IMR-90 (cell line): ENCODE results near the gene SEMG2. TPM values are rescaled to one million over a fixed set of nuclear protein-coding genes. Genes with fewer than 3 reads are reported as not detected.

Source experiments
- ATAC-seq: fragments of 200-7000 bp; cut with Tn5 transposase; 2 replicates; pipeline ENCODE4 v1.9.1; 2020; ENCODE audit warnings: low read depth, mild to moderate bottlenecking, moderate library complexity
- BruUV-seq: library from RNA; stranded (reverse); fragments of 400-500 nt; replicated peaks from 2 replicates; lab custom pipeline; 2021; lab: Mats Ljungman, UMichigan
- CTCF ChIA-PET: fragments of 300-600 bp; formaldehyde crosslinking; extraction: SDS; loops from one replicate; lab custom pipeline; 2021; ENCODE audit warnings: antibody characterized with exemption; lab: Yijun Ruan, JAX
- POLR2A ChIA-PET: fragments of 300-600 bp; sonication (Branson Sonifier 250); formaldehyde crosslinking; loops from one replicate; lab custom pipeline; 2022; ENCODE audit warnings: antibody characterized with exemption; ENCODE audit not compliant: unreplicated experiment; lab: Charles Lee
- DNase-seq: peaks from one replicate; pipeline ENCODE4 v3.0.0; 2013
- H2AFZ ChIP-seq: replicated peaks from 2 replicates; pipeline ENCODE3; 2013; ENCODE audit warnings: low read length, mild to moderate bottlenecking; ENCODE audit not compliant: poor library complexity
- H2AK5ac ChIP-seq: 2 replicates; pipeline ENCODE4 v1.6.1; 2013; ENCODE audit warnings: low read depth, low read length, inconsistent platforms
- H2AK9ac ChIP-seq: replicated peaks from 2 replicates; pipeline ENCODE3; 2013; ENCODE audit warnings: mild to moderate bottlenecking, low read depth, low read length, moderate library complexity; ENCODE audit not compliant: poor library complexity
- H2BK120ac ChIP-seq: 2 replicates; pipeline ENCODE4 v1.6.1; 2013; ENCODE audit warnings: low read depth, low read length, inconsistent platforms
- H2BK15ac ChIP-seq: 3 replicates; pipeline ENCODE4 v1.6.1; 2013; ENCODE audit warnings: low read depth, low read length, inconsistent platforms
- H2BK20ac ChIP-seq: 2 replicates; pipeline ENCODE4 v1.6.1; 2013; ENCODE audit warnings: low read depth, mild to moderate bottlenecking, inconsistent platforms, low read length, moderate library complexity
- H2BK5ac ChIP-seq: 2 replicates; pipeline ENCODE4 v1.6.1; 2013; ENCODE audit warnings: mild to moderate bottlenecking, low read depth, low read length, inconsistent platforms; ENCODE audit not compliant: poor library complexity, severe bottlenecking
- H3K14ac ChIP-seq: replicated peaks from 2 replicates; pipeline ENCODE4 v1.6.1; 2013; ENCODE audit warnings: low read depth, low read length, inconsistent platforms
- H3K18ac ChIP-seq: 2 replicates; pipeline ENCODE4 v1.6.1; 2013; ENCODE audit warnings: low read depth, low read length, control low read depth
- H3K23ac ChIP-seq: 2 replicates; pipeline ENCODE4 v1.6.1; 2013; ENCODE audit warnings: low read depth, low read length, inconsistent platforms
- H3K27ac ChIP-seq: 2 replicates; pipeline ENCODE4 v1.5.1; 2013; ENCODE audit warnings: mild to moderate bottlenecking, control low read depth, low read length; ENCODE audit not compliant: insufficient read depth
- H3K27me3 ChIP-seq: 2 replicates; pipeline ENCODE4 v1.6.1; 2013; ENCODE audit warnings: low read length; ENCODE audit not compliant: control insufficient read depth, insufficient read depth
- H3K36me3 ChIP-seq: 2 replicates; pipeline ENCODE4 v1.6.1; 2013; ENCODE audit warnings: low read length, mixed read lengths; ENCODE audit not compliant: control insufficient read depth, insufficient read depth
- H3K4ac ChIP-seq: 2 replicates; pipeline ENCODE4 v1.6.1; 2013; ENCODE audit warnings: low read depth, low read length, inconsistent platforms
- H3K4me1 ChIP-seq: 2 replicates; pipeline ENCODE4 v1.6.1; 2013; ENCODE audit warnings: low read length, mixed read lengths; ENCODE audit not compliant: control insufficient read depth, insufficient read depth
- H3K4me2 ChIP-seq: 2 replicates; pipeline ENCODE4 v1.6.1; 2013; ENCODE audit warnings: low read depth, mild to moderate bottlenecking, control low read depth, low read length, moderate library complexity
- H3K4me3 ChIP-seq: 2 replicates; pipeline ENCODE4 v1.5.1; 2013; ENCODE audit warnings: low read depth, mild to moderate bottlenecking, control low read depth, low read length, moderate library complexity; ENCODE audit not compliant: insufficient read depth
- H3K56ac ChIP-seq: 2 replicates; pipeline ENCODE4 v1.6.1; 2013; ENCODE audit warnings: low read length, inconsistent platforms; ENCODE audit not compliant: insufficient read depth; ENCODE audit errors: extremely low read depth
- H3K79me1 ChIP-seq, 2 experiments: 2 replicates each; pipeline ENCODE4 v1.6.1; 2013; ENCODE audit warnings: low read length in 2 of 2, inconsistent platforms in 1 of 2, low read depth in 1 of 2
- H3K9ac ChIP-seq: 2 replicates; pipeline ENCODE4 v1.6.1; 2013; ENCODE audit warnings: low read depth, low read length, control low read depth
- H3K9me1 ChIP-seq: 2 replicates; pipeline ENCODE4 v1.6.1; 2013; ENCODE audit warnings: low read length, inconsistent platforms; ENCODE audit not compliant: insufficient read depth
- H3K9me3 ChIP-seq: 2 replicates; pipeline ENCODE4 v1.6.1; 2013; ENCODE audit warnings: low read length; ENCODE audit not compliant: control insufficient read depth, insufficient read depth
- H4K20me1 ChIP-seq: 2 replicates; pipeline ENCODE4 v1.6.1; 2013; ENCODE audit warnings: low read length, inconsistent platforms; ENCODE audit not compliant: insufficient read depth
- H4K5ac ChIP-seq: 2 replicates; pipeline ENCODE4 v1.6.1; 2013; ENCODE audit warnings: mild to moderate bottlenecking, low read depth, low read length, control low read depth
- H4K8ac ChIP-seq, 2 experiments: 2 replicates each; pipeline ENCODE4 v1.6.1; 2013; ENCODE audit warnings: low read depth in 2 of 2, low read length in 2 of 2, control low read depth in 1 of 2, inconsistent platforms in 1 of 2
- H4K91ac ChIP-seq: 2 replicates; pipeline ENCODE4 v1.6.1; 2013; ENCODE audit warnings: low read depth, low read length, inconsistent platforms; ENCODE audit not compliant: insufficient read depth
- CTCF ChIP-seq: conservative IDR thresholded peaks from 2 replicates; pipeline ENCODE4 v1.5.1; 2012; ENCODE audit warnings: mild to moderate bottlenecking, low read depth, low read length, improper control_type of control experiment
- ELK1 ChIP-seq: fragments of 150-350 bp; IDR thresholded peaks from 2 replicates; pipeline ENCODE4 v1.6.1; 2016; ENCODE audit warnings: low read depth, mild to moderate bottlenecking, low read length, moderate library complexity, borderline replicate concordance
- NFE2L2 ChIP-seq: fragments of 150-350 bp; IDR thresholded peaks from 2 replicates; pipeline ENCODE4 v1.6.1; 2016; ENCODE audit warnings: low read depth, mild to moderate bottlenecking, low read length
- WGBS, 2 experiments: methylation state at CpG; one replicate each; pipeline versions ENCODE4 v1.1.5 to v1.1.7; 2013; ENCODE audit warnings: missing lambda C conversion rate in 2 of 2; ENCODE audit not compliant: insufficient read length in 1 of 2; ENCODE audit errors: extremely low coverage in 2 of 2; 5-methylcytosine and 5-hydroxymethylcytosine counted together
- dilution Hi-C: fragments of 300-500 bp; cut with HindIII; formaldehyde crosslinking; loops from one replicate; pipeline ENCODE4 v1.14.3; 2018; ENCODE audit warnings: low sequenced_read_pairs; ENCODE audit not compliant: unreplicated experiment
- in situ Hi-C: fragments of 300-500 bp; cut with MboI; formaldehyde crosslinking; loops from 3 replicates; pipeline ENCODE4 v1.14.3; 2019; ENCODE audit warnings: low sequenced_read_pairs, inconsistent platforms, mixed read lengths
- intact Hi-C: fragments of 100-400 bp; cut with micrococcal nuclease; formaldehyde crosslinking; loops from 2 replicates; pipeline ENCODE4 v1.10.0; 2022
- polyA plus RNA-seq, 3 experiments: library from polyadenylated mRNA; depleted of rRNA; stranded (reverse); fragments of >200 nt; gene quantifications; 2 replicates each; pipeline ENCODE4 v1.2.3, GENCODE V29; 2012; ENCODE audit warnings: low replicate concordance in 1 of 3
- total RNA-seq: library from RNA; depleted of rRNA; stranded (reverse); fragments of >200 nt; gene quantifications from 2 replicates; pipeline ENCODE4 v1.2.3, GENCODE V29; 2012

SEMG2 gene
- total and polyA plus RNA-seq, 2 of the 4 experiments (the other 2 are of a cell fraction) = not detected

DNA sequence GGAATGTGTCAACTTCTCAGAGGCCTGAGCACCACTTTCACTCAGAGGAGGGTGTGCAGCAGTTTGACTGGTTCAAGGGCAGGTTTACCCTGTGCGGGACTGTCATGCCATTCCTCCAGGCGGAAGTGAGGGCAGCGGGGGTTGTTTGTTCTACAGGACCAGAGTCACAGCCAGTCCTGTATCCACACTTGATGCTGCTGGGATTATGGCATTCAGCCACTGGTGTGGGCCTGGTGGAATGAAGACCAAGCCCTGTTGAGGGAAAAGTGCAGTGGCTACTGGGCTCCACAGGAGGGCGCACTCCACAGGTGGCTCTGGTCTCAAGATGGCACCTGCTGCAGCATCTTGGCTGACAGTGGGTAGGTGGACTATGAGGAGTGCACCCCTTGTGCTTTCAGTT is 14.8 kb downstream of the SEMG2 start:
- Histone ChIP-seq H3K56ac (no peak overlapping the region), H2BK120ac (no peak overlapping the region), H2AFZ (no peak overlapping the region), H4K91ac (no peak overlapping the region), H2AK9ac (no peak overlapping the region), H3K4me3 (no peak overlapping the region), H3K27me3 (peaks cover 4% of the 10 kb centered on the region), H3K36me3 (no peaks in the 10 kb centered on the region), H3K79me1 (no peaks in the 10 kb centered on the region), H2BK5ac (no peak overlapping the region), H4K20me1 (no peaks in the 10 kb centered on the region), H2BK20ac (no peak overlapping the region), H3K18ac (no peak overlapping the region), H3K4me1 (no peaks in the 10 kb centered on the region), H4K8ac (no peak overlapping the region), H3K9me1 (no peaks in the 10 kb centered on the region), H2AK5ac (no peak overlapping the region), H3K23ac (no peak overlapping the region), H4K5ac (no peak overlapping the region), H3K9ac (no peak overlapping the region), H2BK15ac (no peak overlapping the region), H3K27ac (no peak overlapping the region), H3K14ac (no peak overlapping the region), H3K4me2 (no peak overlapping the region), H3K4ac (no peak overlapping the region), H3K9me3 (no peaks in the 10 kb centered on the region)
- TF ChIP-seq NFE2L2 (no peak), ELK1 (no peak), CTCF (0 out of 2 replicates have a peak, but pooled peaks have one; percentile 10)
- intact Hi-C loops = loop anchor here (10.0 kb wide), 1 partner anchor 489 kb away; the partner anchor contains the start of gene SPINT4
- ChIA-PET CTCF (no interaction called here), POLR2A (no interaction called here)
- dilution Hi-C loops = no loop called here
- in situ Hi-C loops = no loop called here
- 79% methylated on average over 3 of the region's 4 CpGs; no CpG with 5 or more reads in 1 of the 2 experiments for WGBS, 2 experiments
- no peak for ATAC-seq
- no peak for DNase-seq
- BruUV-seq = no TSS peak
